ENCODE data around the gene KRTDAP. TPM values are rescaled to one million over a fixed set of nuclear protein-coding genes. Genes with fewer than 3 reads are reported as not detected.

Gene KRTDAP, protein sequence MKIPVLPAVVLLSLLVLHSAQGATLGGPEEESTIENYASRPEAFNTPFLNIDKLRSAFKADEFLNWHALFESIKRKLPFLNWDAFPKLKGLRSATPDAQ
- total RNA-seq (2022), result not detected in 2 replicates
- not detected for Bru-seq, nascent RNA
- percentile 13 among the genes with signal in this experiment for BruChase-seq, experiment 1, labeled RNA remaining after a 6-hour chase
- percentile 17 among the genes with signal in this experiment for BruChase-seq, experiment 2, labeled RNA remaining after a 2-hour chase
- long read RNA-seq, result 0 reads

DNA sequence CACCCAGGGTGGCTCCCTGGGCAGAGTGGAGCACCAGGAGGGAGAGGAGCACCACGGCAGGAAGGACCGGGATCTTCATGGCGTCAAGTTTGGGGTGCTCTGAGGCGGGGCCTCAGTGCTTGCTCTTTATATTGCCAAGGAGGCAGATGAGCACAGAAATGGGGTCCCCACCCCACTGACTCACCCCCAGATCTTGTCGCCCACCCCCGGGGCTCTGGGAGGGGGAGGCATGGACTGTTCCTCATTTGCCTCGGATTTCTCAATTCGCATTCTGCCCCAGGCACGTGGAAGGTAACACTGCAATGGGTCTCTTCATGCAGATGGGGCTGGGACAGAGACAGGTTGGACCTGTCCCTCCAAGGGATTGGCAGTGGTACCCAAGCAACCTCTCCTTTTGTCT lies at the start of gene KRTDAP:
Gene KRTDAP, minus strand, starts transcription at position 101 of the 400 bp plus-strand sequence. Its CDS starts 22 bp downstream, at position 79.
- BruUV-seq (replicated peaks), result no TSS peak
- TF ChIP-seq, protein P1, sequence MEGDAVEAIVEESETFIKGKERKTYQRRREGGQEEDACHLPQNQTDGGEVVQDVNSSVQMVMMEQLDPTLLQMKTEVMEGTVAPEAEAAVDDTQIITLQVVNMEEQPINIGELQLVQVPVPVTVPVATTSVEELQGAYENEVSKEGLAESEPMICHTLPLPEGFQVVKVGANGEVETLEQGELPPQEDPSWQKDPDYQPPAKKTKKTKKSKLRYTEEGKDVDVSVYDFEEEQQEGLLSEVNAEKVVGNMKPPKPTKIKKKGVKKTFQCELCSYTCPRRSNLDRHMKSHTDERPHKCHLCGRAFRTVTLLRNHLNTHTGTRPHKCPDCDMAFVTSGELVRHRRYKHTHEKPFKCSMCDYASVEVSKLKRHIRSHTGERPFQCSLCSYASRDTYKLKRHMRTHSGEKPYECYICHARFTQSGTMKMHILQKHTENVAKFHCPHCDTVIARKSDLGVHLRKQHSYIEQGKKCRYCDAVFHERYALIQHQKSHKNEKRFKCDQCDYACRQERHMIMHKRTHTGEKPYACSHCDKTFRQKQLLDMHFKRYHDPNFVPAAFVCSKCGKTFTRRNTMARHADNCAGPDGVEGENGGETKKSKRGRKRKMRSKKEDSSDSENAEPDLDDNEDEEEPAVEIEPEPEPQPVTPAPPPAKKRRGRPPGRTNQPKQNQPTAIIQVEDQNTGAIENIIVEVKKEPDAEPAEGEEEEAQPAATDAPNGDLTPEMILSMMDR (IDR thresholded peaks at IDR 0.05; ENCODE audit: unreplicated experiment), result no peak
- no peaks in the 10 kb centered on the region for H3K9me3 Mint-ChIP-seq (ENCODE audit: unreplicated experiment)
- no peak within 1 kb of the TSS for H3K27ac Mint-ChIP-seq (ENCODE audit: low read depth, unreplicated experiment)
- ChIA-PET POLR2A (interaction anchor here (1.3 kb wide), 1 partner anchor 183 kb away, joined by 4 read pairs; no protein-coding TSS in a partner anchor), CTCF (interaction anchor here (2.4 kb wide), 1 partner anchor 21 kb away, joined by 9 read pairs; no protein-coding TSS in a partner anchor)
- no peaks in the 10 kb centered on the region for H3K36me3 Mint-ChIP-seq (ENCODE audit: insufficient read depth, unreplicated experiment)
- no peak for DNase-seq (ENCODE audit: unreplicated experiment)
- H3K4me1 Mint-ChIP-seq (ENCODE audit: insufficient read depth, unreplicated experiment), result no peaks in the 10 kb centered on the region
- intact Hi-C loops (cut with micrococcal nuclease), result no loop called here
- no peak within 1 kb of the TSS for H3K4me3 Mint-ChIP-seq (ENCODE audit: unreplicated experiment)
- peaks cover 75% of the 10 kb centered on the region for H3K27me3 Mint-ChIP-seq (ENCODE audit: insufficient read depth, unreplicated experiment)

DNA sequence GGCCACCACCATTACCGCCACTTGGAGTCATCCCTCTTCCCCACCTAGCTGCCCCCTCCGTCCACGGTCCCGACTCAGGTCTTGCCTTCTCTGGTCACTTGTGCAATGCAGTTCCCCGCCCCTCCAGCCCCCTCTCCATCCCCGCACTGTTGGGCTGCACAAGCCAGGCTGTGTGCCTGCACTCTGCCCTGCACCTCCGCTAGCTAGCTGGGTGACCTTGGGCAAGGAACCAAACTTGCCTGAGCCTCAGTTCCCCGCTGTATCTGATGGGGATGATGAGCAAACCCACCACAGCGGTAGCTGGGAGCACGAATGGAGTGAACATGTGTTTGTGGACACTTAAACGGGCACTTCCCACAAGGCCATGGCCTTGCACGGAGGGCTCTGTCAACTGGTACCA lies 49.6 kb upstream of the KRTDAP start:
- Mint-ChIP-seq H3K27me3 (ENCODE audit: insufficient read depth, unreplicated experiment) (no peaks in the 10 kb centered on the region), H3K9me3 (ENCODE audit: unreplicated experiment) (no peaks in the 10 kb centered on the region), H3K4me3 (ENCODE audit: unreplicated experiment) (no peak overlapping the region), H3K27ac (ENCODE audit: low read depth, unreplicated experiment) (no peak overlapping the region), H3K36me3 (ENCODE audit: insufficient read depth, unreplicated experiment) (peaks cover 9% of the 10 kb centered on the region), H3K4me1 (ENCODE audit: insufficient read depth, unreplicated experiment) (peaks cover 8% of the 10 kb centered on the region)
- no TSS peak for BruUV-seq (replicated peaks)
- CTCF ChIA-PET, result interaction anchor here (0.8 kb wide), 1 partner anchor 29 kb away, joined by 5 read pairs; no protein-coding TSS in a partner anchor
- TF ChIP-seq, protein P1 (IDR thresholded peaks at IDR 0.05; ENCODE audit: unreplicated experiment), result no peak
- intact Hi-C loops (cut with micrococcal nuclease), result no loop called here
- DNase-seq (ENCODE audit: unreplicated experiment), result no peak
- POLR2A ChIA-PET, result no interaction called here

- Mint-ChIP-seq H3K27ac (ENCODE audit: low read depth, unreplicated experiment) (no peak overlapping the region), H3K4me3 (ENCODE audit: unreplicated experiment) (no peak overlapping the region), H3K4me1 (ENCODE audit: insufficient read depth, unreplicated experiment) (peaks cover 5% of the 10 kb centered on the region), H3K36me3 (ENCODE audit: insufficient read depth, unreplicated experiment) (peaks cover 9% of the 10 kb centered on the region), H3K27me3 (ENCODE audit: insufficient read depth, unreplicated experiment) (no peaks in the 10 kb centered on the region), H3K9me3 (ENCODE audit: unreplicated experiment) (no peaks in the 10 kb centered on the region)
- TF ChIP-seq, protein P1 (IDR thresholded peaks at IDR 0.05; ENCODE audit: unreplicated experiment), result no peak
- BruUV-seq (replicated peaks), result no TSS peak
- DNase-seq (ENCODE audit: unreplicated experiment), result no peak
- intact Hi-C loops (cut with micrococcal nuclease), result no loop called here
- ChIA-PET POLR2A (no interaction called here), CTCF (no interaction called here)
Observed at GRCh38 chr19:35539314-35539713, 49.0 kb upstream of the KRTDAP start.

GRCh38 chr19:35534803-35535480 lies 44.7 kb upstream of the KRTDAP start:
- intact Hi-C loops (cut with micrococcal nuclease), result no loop called here
- DNase-seq (ENCODE audit: unreplicated experiment), result no peak
- Mint-ChIP-seq H3K27me3 (ENCODE audit: insufficient read depth, unreplicated experiment) (peaks cover 24% of the 10 kb centered on the region), H3K9me3 (ENCODE audit: unreplicated experiment) (no peaks in the 10 kb centered on the region), H3K27ac (ENCODE audit: low read depth, unreplicated experiment) (no peak overlapping the region), H3K4me1 (ENCODE audit: insufficient read depth, unreplicated experiment) (no peaks in the 10 kb centered on the region), H3K4me3 (ENCODE audit: unreplicated experiment) (no peak overlapping the region), H3K36me3 (ENCODE audit: insufficient read depth, unreplicated experiment) (no peaks in the 10 kb centered on the region)
- no TSS peak for BruUV-seq (replicated peaks)
- TF ChIP-seq, protein P1 (IDR thresholded peaks at IDR 0.05; ENCODE audit: unreplicated experiment), result no peak
- ChIA-PET POLR2A (interaction anchor here (0.7 kb wide), 1 partner anchor 270 kb away, joined by 3 read pairs; no protein-coding TSS in a partner anchor), CTCF (interaction anchor here (0.6 to 1.5 kb wide), 3 partner anchors 14 to 44 kb away, joined by 3 to 5 read pairs (median 4); no protein-coding TSS in a partner anchor)
